Measurements from ENCODE around the gene PNN. TPM values are rescaled to one million over a fixed set of nuclear protein-coding genes. Genes with fewer than 3 reads are reported as not detected.

The PNN gene
- total and polyA plus RNA-seq, 2 donors (not counting 3 experiments of a cell fraction or from before 2014, with no cell fraction given): 27.3 to 79.4 TPM

GRCh38 chr14:39173198-39173597 is 1.9 kb upstream of the PNN start:
- Histone ChIP-seq H3K9me3 (replicated peaks; ENCODE audit: control insufficient read depth, insufficient read depth, low read length) (no peaks in the 10 kb centered on the region), H3K9ac (replicated peaks; ENCODE audit: extremely low read depth, insufficient read depth, low read length) (no peak overlapping the region), H3K4me2 (ENCODE audit: insufficient read depth, low read length) (no peak overlapping the region), H3K4me1 (ENCODE audit: control insufficient read depth, extremely low read depth, insufficient read depth, low read length) (peaks cover 41% of the 10 kb centered on the region), H3K9me1 (replicated peaks; ENCODE audit: control insufficient read depth, extremely low read depth, insufficient read depth, low read length) (no peaks in the 10 kb centered on the region), H2AFZ (ENCODE audit: low read depth, low read length) (no peak overlapping the region), H3K4me3 (replicated peaks in 1 of 3; ENCODE audit: insufficient read depth in 1 of 3, low read depth in 1 of 3, low read length in 3 of 3) (no peak overlapping the region), H3K27ac (ENCODE audit: insufficient read depth, low read depth, low read length) (no peak overlapping the region), H3K79me2 (ENCODE audit: control insufficient read depth, insufficient read depth, low read length) (peaks cover 48% of the 10 kb centered on the region), H3K27me3 (ENCODE audit: control insufficient read depth in 2 of 2, insufficient read depth in 2 of 2, low read length in 2 of 2) (no peaks in the 10 kb centered on the region), H3K36me3 (ENCODE audit: control insufficient read depth in 2 of 2, extremely low read depth in 1 of 2, insufficient read depth in 2 of 2, low read length in 2 of 2) (peaks cover 10 to 17% of the 10 kb centered on the region in 2 experiments), H4K20me1 (replicated peaks; ENCODE audit: control insufficient read depth, extremely low read depth, insufficient read depth, low read length) (no peaks in the 10 kb centered on the region)
- dilution Hi-C loops (cut with MboI; ENCODE audit: extremely low pct_ligation_motif_present, low sequenced_read_pairs): no loop called here
- intact Hi-C loops (cut with micrococcal nuclease): loop anchor here (5.0 kb wide), 1 partner anchor 194 kb away; no protein-coding TSS in a partner anchor
- ChIA-PET CTCF (interaction anchor here (0.7 kb wide), 1 partner anchor 253 kb away, joined by 4 read pairs; no protein-coding TSS in a partner anchor), POLR2A (interaction anchor here (0.8 to 1.5 kb wide), 2 partner anchors 9 to 70 kb away, joined by 3 to 4 read pairs; partner anchors contain the start of gene SEC23A)
- DNase-seq (ENCODE audit: low read depth, low spot score) (no peak), FAIRE-seq (no peak)
- TF ChIP-seq CTCF (IDR thresholded peaks at IDR 0.05; ENCODE audit: extremely low read depth in 1 of 2, insufficient read depth in 1 of 2, low read depth in 1 of 2, low read length in 2 of 2) (no peak), POLR2AphosphoS5 (IDR thresholded peaks at IDR 0.05; ENCODE audit: insufficient read depth, low read depth, low read length) (no peak), FOS (IDR thresholded peaks at IDR 0.05; ENCODE audit: borderline replicate concordance, insufficient read depth, low read length) (no peak), POLR2A (IDR thresholded peaks at IDR 0.05; ENCODE audit: low read depth, low read length) (no peak), GATA2 (IDR thresholded peaks at IDR 0.05; ENCODE audit: insufficient read depth, insufficient read length, low read depth, low read length) (no peak), JUN (IDR thresholded peaks at IDR 0.05; ENCODE audit: borderline replicate concordance, insufficient read depth, insufficient read length, low read depth) (no peak), EZH2 (IDR thresholded peaks at IDR 0.05; ENCODE audit: borderline replicate concordance, low read depth, low read length, severe bottlenecking) (no peak)
- no TSS peak for BruUV-seq (replicated peaks)
